Cerebellar nuclear complex (tissue), 1 donor: ENCODE data around the gene FGF2.
"Not testable (repeated sequence)": the region's sequence is repeated elsewhere in the genome, so short reads cannot be mapped to it uniquely, and the experiment has no call there.

Source experiments
- DNase-seq, 2 experiments: peaks; one replicate each; lab custom pipeline; 2025; lab: John Stamatoyannopoulos, UW

Gene FGF2

DNA sequence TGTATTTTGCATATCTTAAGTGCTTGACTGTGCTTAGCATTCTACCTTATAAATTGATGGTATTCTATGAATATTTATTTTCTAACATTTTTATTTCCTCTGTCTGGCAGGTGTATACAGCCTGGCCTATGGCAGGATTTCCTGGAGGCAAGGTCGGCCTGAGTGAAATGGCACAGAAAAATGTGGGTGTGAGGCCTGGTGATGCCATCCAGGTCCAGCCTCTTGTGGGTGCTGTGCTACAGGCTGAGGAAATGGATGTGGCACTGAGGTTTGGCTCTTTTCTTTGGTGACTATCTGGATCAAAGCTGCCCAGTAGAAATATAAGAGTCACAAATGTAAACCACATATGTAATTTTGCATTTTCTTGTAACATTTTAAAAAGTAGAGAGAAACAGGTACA, 102.3 kb downstream of the FGF2 start:
- no peak for DNase-seq

DNA sequence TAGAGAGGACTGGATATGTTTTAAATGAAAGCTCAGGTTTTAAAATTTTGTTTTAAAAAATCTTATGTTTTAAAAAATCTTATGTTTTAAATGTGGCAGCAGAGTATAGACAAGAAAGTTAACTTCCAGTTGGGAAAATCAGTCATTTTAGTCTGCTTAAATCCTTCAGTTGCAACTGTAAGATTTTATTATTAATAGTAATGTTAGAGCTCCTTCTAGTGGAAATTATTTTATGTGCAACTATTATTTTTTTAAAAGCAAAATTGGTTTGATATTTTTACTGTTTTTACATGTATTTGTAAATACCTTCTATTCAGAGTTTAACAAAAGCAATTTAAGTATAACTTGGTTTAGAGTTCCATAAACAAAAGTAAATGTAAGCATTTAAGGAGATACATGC, 104.2 kb downstream of the FGF2 start:
- no peak for DNase-seq

DNA sequence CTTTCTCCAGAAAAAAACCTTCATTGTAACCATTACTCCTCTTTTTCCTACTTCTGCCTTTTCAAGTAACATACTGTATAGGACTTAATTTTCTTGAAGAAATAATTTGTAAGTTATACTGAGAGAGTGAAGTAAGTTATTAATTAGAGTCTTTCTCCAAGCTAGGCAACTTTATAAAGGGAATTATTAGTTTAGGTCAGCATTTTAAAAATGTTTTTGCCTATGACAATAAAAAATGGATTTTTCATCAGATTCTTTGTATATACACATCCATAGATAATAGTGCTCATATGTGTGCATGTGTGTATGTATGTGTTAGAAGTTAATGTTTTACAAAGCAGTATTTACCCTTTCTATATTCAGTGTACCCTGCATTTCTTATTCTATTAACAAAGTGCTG, 106.1 kb downstream of the FGF2 start:
- no peak for DNase-seq

DNA sequence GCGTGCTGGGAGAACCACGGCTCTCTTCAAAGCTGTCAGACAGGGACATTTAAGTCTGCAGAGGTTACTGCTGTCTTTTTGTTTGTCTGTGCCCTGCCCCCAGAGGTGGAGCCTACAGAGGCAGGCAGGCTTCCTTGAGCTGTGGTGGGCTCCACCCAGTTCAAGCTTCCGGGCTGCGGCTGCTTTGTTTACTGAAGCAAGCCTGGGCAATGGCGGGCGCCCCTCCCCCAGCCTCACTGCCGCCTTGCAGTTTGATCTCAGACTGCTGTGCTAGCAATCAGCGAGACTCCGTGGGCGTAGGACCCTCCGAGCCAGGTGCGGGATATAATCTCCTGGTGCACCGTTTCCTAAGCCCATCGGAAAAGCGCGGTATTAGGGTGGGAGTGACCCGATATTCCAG, 118.5 kb downstream of the FGF2 start:
- not testable (repeated sequence) for DNase-seq

DNA sequence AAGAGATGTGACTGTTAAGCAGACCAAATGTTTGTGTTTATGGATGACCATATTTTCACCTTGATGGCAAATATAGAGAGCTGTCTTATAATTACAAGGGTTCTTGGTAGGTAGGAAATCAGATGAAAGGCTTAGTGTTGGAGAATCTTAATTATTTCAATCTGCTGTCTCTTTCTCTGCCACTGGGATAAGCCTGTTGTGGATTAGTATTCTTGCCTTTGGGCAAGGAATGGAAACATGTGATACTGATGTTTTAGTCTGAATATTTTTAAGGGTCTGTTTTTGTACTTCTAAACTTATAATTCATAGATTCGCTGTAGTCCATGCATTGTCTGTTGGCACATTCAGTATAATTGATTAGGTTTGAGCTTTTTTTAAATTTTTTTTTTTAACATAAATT, 119.5 kb downstream of the FGF2 start:
- DNase-seq = no peak
